Activated naive CD8-positive, alpha-beta T cell (primary cell): Measurements from ENCODE around the gene CBX6.

ENCODE experiments used
- H3K27ac Mint-ChIP-seq: one replicate; pipeline ENCODE4 v1.8.0; 2021; ENCODE audit warnings: mixed read lengths
- H3K27me3 Mint-ChIP-seq: one replicate; pipeline ENCODE4 v1.8.0; 2021; ENCODE audit warnings: mixed read lengths
- H3K36me3 Mint-ChIP-seq: one replicate; pipeline ENCODE4 v1.8.0; 2021; ENCODE audit warnings: mixed read lengths
- H3K4me1 Mint-ChIP-seq: one replicate; pipeline ENCODE4 v1.8.0; 2021; ENCODE audit warnings: low read depth, mixed read lengths
- H3K4me3 Mint-ChIP-seq: one replicate; pipeline ENCODE4 v1.8.0; 2021; ENCODE audit warnings: mild to moderate bottlenecking, mixed read lengths
- H3K9me3 Mint-ChIP-seq: one replicate; pipeline ENCODE4 v1.8.0; 2021; ENCODE audit warnings: low read depth, mixed read lengths

Gene CBX6

DNA sequence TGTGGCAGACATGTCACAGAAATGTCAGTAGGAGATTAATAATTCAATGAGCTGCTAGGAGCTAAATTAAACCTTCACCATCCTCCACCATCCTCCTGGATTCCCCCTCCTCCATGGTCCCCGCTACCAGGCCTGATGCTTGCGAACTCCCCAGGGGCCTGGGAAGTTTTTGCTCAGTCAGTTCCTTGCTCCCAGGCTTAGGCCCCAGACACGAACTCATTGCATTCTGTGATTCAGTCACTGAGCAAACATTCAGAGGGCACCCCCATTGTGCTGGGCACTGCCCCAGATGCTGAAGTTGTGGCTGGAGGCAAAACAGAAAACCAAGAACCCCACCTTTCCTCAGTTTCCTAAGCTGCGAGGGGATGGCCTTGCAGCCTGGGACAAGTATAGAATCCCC is 42.5 kb downstream of the CBX6 start:
- Mint-ChIP-seq H3K4me1 (no peaks in the 10 kb centered on the region), H3K36me3 (no peaks in the 10 kb centered on the region), H3K27me3 (no peaks in the 10 kb centered on the region), H3K4me3 (no peak overlapping the region), H3K9me3 (no peaks in the 10 kb centered on the region), H3K27ac (no peak overlapping the region)

DNA sequence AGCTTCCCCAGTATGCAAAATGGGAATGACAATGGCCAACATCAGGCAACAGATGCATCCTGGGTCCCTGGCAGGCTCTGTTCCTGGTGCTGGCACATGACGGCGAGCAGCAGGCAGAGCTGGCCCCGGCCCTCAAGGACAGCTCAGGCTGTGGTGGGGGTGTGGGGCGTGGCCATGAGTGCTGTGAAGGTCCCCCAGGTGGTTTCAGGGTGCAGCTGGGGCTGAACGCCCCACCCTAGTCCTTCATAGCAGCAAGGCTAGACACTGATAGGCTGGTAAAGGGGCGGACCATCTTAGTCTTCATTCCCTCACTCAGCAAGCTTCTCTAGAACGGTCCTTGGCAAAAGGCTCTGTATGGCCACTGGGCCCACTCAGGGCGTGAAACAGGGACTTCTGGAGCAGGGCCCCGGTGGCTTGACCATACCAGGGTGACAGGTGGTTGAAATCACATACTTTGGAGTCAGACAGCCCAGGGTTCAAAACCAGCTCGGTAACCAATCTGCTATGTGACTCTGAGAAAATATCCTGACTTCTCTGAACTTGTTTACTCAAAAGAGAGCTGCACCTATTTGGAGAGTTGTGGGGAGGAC is 43.3 kb downstream of the CBX6 start:
- Mint-ChIP-seq H3K27ac (no peak overlapping the region), H3K27me3 (no peaks in the 10 kb centered on the region), H3K4me1 (no peaks in the 10 kb centered on the region), H3K36me3 (no peaks in the 10 kb centered on the region), H3K4me3 (no peak overlapping the region), H3K9me3 (no peaks in the 10 kb centered on the region)

DNA sequence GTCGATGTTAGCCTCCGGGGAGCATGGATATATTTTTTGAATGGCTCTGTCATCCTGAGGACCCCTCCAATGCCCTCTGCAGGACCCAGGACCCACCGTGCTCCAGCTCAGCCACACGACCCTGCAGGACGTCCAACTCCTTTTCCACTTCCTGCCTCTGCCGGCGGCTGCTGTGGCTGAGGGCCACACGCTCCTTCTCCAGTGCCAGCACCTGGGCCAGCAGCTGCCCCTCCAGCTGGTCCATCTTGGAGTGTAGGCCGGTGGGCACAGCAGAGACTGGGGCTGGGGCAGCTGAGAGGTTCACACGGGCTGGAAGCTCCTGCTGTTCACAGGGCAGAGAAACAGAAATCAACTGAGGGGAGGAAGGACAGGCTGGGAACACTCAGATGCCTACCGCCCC is 43.8 kb downstream of the CBX6 start:
- Mint-ChIP-seq H3K27ac (no peak overlapping the region), H3K9me3 (no peaks in the 10 kb centered on the region), H3K4me3 (no peak overlapping the region), H3K27me3 (no peaks in the 10 kb centered on the region), H3K36me3 (no peaks in the 10 kb centered on the region), H3K4me1 (no peaks in the 10 kb centered on the region)

DNA sequence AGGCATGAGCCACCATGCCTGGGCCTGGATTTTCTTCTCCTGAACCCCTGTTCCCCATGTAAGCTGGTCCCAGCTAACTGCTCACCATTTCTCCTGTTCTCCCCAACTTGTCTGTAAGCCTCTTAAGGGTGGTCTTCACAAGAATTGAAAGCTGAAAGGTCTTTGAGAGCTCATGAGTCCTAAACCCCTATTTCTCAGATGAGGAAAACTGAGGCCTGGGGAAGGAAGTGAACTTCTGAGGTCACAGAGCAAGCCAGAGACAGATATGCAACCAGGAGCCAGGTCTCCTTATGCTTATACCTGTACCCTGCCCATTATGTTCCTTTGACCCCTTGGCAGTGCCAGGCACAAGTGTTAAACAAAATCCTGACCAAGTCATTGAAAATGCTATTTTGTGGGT is 44.5 kb downstream of the CBX6 start:
- Mint-ChIP-seq H3K27me3 (no peaks in the 10 kb centered on the region), H3K4me3 (no peak overlapping the region), H3K27ac (no peak overlapping the region), H3K9me3 (no peaks in the 10 kb centered on the region), H3K4me1 (no peaks in the 10 kb centered on the region), H3K36me3 (no peaks in the 10 kb centered on the region)

DNA sequence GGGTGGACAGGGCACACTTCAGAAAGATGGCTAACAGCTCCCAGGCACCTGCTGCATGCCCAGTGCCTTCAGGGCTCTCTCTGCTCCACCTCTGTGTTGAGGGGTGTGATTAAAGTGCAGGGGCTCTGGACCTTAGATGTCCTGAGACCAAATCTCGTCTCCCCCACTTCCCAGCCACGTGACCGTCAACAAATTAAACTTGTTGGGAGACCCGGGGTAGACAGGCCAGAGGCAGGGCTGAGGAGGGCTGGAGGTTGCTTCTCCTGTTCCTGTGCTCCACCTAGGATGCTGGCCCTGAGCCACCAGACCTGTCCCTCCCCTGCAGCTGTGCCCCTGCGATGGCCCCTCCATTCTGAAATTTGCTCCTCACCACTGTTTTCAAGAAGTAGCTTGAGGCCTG is 45.2 kb downstream of the CBX6 start:
- Mint-ChIP-seq H3K4me3 (no peak overlapping the region), H3K9me3 (no peaks in the 10 kb centered on the region), H3K36me3 (no peaks in the 10 kb centered on the region), H3K27me3 (no peaks in the 10 kb centered on the region), H3K27ac (no peak overlapping the region), H3K4me1 (no peaks in the 10 kb centered on the region)

DNA sequence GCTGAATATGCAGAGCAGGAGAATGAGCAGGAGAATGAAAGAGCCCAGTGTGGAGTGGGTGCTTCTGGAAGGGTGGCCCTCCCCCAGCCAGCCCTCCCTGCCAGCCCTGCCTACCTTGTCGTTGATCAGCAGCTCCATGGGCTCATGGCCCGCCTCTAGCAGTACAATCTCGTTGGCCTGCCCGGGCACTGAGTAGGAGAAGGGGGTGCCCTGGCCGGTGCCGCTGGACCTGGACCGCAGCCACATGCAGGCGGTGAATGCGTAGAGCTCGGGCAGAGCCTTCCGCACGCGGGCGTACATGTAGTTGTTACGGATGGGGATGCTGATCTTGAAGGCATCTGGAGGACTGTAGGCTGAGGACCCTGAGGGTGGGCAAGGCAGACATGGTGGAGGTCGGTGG is 45.6 kb downstream of the CBX6 start:
- Mint-ChIP-seq H3K9me3 (no peaks in the 10 kb centered on the region), H3K4me3 (no peak overlapping the region), H3K4me1 (no peaks in the 10 kb centered on the region), H3K27ac (no peak overlapping the region), H3K27me3 (no peaks in the 10 kb centered on the region), H3K36me3 (peaks cover under 1% of the 10 kb centered on the region)

DNA sequence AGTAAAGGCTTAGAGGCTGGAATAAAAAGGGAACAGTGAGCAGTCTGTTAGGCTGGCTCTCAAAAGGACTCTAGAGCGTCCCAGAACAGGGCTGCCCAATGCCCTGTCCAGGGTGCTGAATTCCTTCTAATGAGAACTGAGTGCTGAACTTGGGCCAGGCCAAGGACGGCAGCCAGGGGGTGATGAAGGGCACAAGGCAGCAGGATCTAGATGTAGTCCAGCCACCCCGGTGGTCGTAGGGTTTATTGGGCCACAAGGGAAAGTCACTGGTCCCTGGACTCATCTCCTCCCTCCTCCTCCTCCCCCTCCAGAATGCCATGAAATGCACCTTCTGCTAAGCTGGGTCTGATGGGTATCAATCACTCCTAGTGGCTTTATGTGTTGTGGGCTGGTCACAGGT is 47.4 kb downstream of the CBX6 start:
- Mint-ChIP-seq H3K36me3 (peaks cover 2% of the 10 kb centered on the region), H3K4me3 (no peak overlapping the region), H3K9me3 (no peaks in the 10 kb centered on the region), H3K27ac (no peak overlapping the region), H3K4me1 (no peaks in the 10 kb centered on the region), H3K27me3 (no peaks in the 10 kb centered on the region)

DNA sequence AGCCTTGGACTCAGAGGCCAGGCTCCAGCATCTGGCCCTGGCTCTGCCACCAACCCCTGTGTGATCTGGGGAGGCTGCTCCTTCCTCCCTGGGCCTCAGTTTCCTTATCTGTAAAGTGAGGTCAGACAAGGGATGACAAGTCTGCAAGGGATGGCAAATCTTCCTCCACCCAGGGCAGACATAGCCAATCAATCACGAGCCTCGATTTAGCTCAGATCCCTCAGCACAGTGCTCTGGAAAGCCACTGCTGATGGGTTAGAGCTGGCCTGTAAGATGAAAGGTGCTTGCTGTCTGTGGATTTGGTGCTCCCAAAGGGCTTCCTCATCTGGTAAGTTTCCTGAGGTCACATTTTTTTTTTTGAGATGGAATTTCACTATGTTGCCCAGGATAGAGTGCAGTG is 48.4 kb downstream of the CBX6 start:
- Mint-ChIP-seq H3K36me3 (peaks cover 2% of the 10 kb centered on the region), H3K4me3 (no peak overlapping the region), H3K27ac (no peak overlapping the region), H3K27me3 (no peaks in the 10 kb centered on the region), H3K9me3 (no peaks in the 10 kb centered on the region), H3K4me1 (no peaks in the 10 kb centered on the region)

DNA sequence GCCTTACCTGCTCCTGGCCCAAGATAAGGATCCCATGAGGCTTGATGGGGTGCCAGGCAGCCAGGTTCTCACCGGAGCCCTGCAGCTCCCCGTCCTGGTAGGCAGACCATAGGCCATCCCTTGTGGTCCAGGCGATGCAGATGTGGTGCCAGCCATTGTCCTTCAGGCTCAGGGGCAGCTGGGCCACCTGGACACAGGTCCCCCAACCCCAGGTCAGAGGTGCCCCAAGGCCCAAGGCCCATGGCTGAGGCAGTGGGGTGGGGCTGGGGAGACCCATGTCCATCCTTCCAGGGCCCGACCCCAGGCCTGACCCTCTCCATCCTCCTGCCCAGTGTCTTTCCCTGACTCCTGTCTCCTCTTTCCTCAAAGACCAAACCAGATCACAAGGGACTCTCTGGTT is 48.9 kb downstream of the CBX6 start:
- H3K4me3 Mint-ChIP-seq = no peak overlapping the region
- peaks cover 2% of the 10 kb centered on the region for H3K36me3 Mint-ChIP-seq
- H3K9me3 Mint-ChIP-seq = no peaks in the 10 kb centered on the region
- H3K27me3 Mint-ChIP-seq = no peaks in the 10 kb centered on the region
- H3K27ac Mint-ChIP-seq = no peak overlapping the region
- no peaks in the 10 kb centered on the region for H3K4me1 Mint-ChIP-seq

DNA sequence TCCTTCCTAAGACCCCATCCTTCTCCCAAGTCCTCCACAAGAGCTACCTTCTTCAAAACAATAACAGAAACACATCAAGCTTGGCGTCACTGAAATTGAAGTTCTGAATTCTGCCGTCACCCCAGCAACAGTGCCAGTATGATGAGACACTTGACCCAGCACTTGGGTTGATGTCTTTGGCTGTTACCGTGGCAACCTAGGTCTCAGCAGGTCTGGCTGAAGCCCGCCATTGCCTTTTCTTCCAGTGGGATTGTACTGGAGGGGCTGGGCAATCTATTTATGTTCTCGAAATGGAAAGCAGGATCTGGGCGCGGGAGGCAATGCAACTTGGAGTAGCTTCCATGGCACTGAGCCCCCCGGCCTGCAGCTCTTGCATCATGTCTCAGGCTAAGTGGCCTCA is 52.0 kb downstream of the CBX6 start:
- Mint-ChIP-seq H3K4me3 (no peak overlapping the region), H3K36me3 (peaks cover 2% of the 10 kb centered on the region), H3K27ac (peak overlapping the region; percentile 11), H3K27me3 (no peaks in the 10 kb centered on the region), H3K4me1 (no peaks in the 10 kb centered on the region), H3K9me3 (no peaks in the 10 kb centered on the region)

DNA sequence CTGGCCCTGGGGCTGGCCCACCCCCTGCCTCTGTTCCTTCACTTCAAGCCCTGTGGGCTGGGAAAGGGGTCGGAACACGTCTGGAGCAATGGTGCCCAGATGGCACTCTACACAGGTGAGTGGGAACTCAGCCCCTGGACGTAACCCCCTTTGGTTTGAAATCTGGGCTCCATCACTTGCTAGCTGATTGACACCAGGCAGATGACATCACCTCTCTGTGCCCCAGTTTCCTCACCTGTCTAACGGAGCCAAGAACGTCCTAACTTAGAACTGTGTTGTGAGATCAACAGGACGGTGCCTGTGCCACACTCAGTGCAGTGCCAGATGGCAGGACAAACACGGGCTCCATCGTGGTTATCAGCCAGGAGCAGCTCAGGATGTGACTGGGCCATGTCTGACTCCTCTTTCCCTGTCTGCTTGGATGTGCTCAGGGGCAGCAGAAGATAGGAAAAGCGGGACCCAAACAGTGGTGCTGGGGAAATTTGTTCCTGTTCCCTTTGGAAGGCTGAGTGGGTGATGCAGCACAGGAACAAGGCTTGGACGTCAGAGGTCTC is 52.6 kb downstream of the CBX6 start:
- H3K36me3 Mint-ChIP-seq = peaks cover 2% of the 10 kb centered on the region
- H3K4me3 Mint-ChIP-seq = no peak overlapping the region
- H3K27me3 Mint-ChIP-seq = no peaks in the 10 kb centered on the region
- no peaks in the 10 kb centered on the region for H3K9me3 Mint-ChIP-seq
- H3K4me1 Mint-ChIP-seq = no peaks in the 10 kb centered on the region
- H3K27ac Mint-ChIP-seq = no peak overlapping the region

DNA sequence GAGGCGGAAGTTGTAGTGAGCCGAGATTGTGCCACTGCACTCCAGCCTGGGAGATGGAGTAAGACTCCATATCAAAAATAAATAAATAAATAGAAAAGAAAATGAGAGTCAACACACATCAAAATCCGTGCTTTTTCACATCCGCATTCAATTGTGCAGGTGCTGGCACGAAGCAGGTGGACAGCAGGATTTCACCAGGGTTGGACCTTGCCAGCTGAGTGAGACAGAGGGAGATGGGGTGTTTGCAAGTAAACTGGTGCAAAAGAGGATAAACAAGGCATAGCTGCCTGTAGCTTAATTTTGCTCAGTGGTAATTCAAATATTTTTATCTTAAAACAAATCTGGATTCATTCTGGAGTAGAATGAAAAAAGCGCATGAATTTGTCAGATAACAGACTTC is 54.8 kb downstream of the CBX6 start:
- Mint-ChIP-seq H3K27me3 (no peaks in the 10 kb centered on the region), H3K9me3 (no peaks in the 10 kb centered on the region), H3K27ac (no peak overlapping the region), H3K4me1 (no peaks in the 10 kb centered on the region), H3K4me3 (no peak overlapping the region), H3K36me3 (peaks cover 2% of the 10 kb centered on the region)

DNA sequence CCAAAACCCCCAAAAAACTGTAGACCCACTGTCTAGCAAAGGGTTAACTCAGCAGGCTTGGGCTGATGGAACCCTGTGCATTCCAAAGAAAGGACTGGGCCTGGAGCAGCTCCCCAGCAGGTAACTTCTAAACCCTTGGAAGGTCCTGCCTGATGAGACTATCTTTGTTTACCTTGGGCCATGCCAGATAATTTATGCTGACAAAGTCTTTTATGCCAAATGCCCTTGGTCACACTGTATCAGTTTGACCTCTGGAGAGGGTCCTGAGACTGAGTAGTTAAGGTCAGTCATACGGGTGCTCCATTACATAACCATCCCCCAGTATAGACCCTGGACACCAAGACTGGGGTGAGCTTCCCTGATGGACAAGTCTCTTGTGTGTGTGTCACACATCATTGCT is 56.2 kb downstream of the CBX6 start:
- Mint-ChIP-seq H3K36me3 (peaks cover 2% of the 10 kb centered on the region), H3K4me3 (no peak overlapping the region), H3K4me1 (no peaks in the 10 kb centered on the region), H3K27me3 (peaks cover 3% of the 10 kb centered on the region), H3K9me3 (no peaks in the 10 kb centered on the region), H3K27ac (no peak overlapping the region)
